HG03097 (cell line): ENCODE data around the gene PAK1.
"Not testable (repeated sequence)": the region's sequence is repeated elsewhere in the genome, so short reads cannot be mapped to it uniquely, and the experiment has no call there.

ENCODE experiments used
- ATAC-seq: cut with Tn5 transposase; IDR thresholded peaks from one replicate; pipeline ENCODE4 v1.9.1; 2021; ENCODE audit not compliant: unreplicated experiment, low FRiP score

PAK1 gene

DNA sequence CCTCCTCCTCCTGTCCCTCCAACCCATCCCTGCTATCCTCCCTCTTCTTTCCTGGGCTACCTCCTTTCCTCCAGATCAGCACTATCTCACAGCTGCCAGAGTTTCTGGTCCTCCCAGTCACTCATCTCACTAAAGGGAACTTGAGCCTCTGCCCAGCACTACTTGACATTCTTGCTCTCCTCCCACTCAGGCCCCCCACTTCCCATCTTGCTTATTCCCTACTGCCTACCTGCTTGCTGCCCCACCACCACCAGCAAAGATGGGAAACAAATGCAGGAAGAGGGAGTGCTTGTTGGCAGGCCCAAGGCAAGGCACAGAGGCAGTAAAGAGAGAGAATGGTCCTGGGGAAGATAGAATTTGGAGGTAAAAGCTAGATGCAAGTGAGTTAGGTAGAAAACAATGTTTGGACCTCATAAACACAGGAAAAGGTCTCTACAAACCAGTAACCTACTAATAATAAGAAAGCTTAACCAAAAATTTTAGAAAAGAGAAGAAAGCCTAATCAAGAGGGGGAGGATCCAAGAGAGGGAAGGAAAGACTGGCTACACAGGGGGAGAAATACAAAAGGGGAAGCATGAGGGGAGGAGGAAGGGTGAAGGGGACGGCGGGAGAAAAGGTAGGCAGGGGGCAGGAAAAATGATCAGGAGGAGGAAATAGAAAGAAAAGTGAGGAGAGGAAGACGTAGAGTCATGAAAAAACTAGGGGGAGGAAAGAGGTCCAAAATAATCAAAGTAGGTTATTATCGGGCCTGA, 63.6 kb downstream of the PAK1 start:
- ATAC-seq: no peak

- no peak for ATAC-seq
Measured at GRCh38 chr11:77409046-77409445, 64.8 kb downstream of the PAK1 start.

- ATAC-seq: no peak
Measured at GRCh38 chr11:77407613-77408012, 66.3 kb downstream of the PAK1 start.

DNA sequence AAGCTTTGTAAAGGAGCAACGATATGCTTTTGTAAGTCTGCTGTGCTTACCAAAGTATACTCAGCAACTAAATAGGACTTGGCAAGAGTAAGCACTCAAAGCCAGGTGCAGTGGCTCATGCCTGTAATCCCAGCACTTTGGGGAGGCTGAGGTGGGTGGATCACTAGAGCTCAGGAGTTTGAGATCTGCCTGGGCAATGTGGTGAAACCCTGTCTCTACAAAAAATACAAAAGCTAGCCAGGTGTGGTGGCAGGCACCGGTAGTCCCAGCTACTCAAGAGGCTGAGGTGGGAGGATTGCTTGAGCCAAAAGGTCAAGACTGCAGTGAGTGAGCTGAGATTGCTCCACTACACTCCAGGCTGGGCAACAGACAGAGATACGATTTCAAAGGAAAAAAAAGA, 67.5 kb downstream of the PAK1 start:
- no peak for ATAC-seq

GRCh38 chr11:77403211-77403610, 70.7 kb downstream of the PAK1 start:
- no peak for ATAC-seq

- ATAC-seq: no peak
Measured at GRCh38 chr11:77402218-77402556, 71.7 kb downstream of the PAK1 start.

GRCh38 chr11:77401486-77402217, 72.2 kb downstream of the PAK1 start:
- ATAC-seq: no peak

- ATAC-seq: no peak
Measured at GRCh38 chr11:77400775-77401449, 73.0 kb downstream of the PAK1 start.

GRCh38 chr11:77400271-77400670, 73.6 kb downstream of the PAK1 start:
- no peak for ATAC-seq

DNA sequence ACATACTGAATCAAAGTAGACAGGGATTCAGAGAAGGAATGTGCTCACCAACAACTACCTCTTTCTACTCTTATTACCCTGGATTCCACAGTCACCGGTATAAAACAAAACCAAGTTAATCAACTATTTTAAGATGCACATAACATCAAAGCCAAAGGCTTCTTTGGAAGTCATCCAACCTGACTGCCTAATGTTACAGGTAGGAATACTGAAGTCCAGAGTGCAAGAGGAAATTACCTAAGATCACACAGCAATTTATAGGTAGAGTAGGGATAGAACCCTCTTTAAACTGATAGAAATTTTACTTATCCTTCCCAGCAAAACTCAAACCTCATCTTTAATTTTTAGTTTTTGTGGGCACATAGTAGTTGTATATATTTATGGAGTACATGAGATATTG, 76.3 kb downstream of the PAK1 start:
- ATAC-seq: no peak

DNA sequence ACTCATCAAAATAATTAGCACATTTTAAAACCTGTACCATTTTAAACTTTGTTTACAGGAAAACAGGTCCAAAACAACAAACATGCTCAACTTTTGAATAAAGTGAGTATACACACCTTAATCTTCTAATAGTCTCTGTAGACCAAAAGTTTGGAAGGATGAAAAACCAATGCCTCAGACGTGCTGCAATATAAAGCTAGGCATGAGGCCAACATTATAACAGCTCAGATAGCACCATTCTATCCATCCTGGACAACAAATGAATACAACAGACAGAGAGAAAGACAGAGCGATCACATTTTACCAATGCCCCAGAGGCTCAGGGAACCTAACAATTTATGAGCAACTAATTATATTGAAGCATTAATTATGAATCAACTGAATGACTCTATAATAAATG, 77.0 kb downstream of the PAK1 start:
- ATAC-seq: no peak

DNA sequence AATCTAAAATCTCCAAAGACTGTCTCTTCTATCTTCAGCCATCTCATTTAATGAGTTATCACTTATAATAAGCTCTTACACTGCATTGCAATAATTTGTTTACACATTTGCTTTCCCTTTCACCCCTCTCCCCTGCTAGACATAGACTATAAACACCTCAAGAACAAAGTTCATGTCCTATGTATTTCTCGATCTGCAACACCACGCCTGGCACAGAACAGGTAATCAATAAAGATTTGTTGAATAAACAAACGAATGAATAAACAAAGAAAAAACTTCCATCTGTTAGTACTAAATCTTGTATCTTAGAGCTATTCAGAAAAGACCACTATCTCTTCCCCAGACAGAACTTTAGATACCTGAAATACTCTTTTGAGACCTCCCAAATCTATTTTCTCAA, 77.6 kb downstream of the PAK1 start:
- no peak for ATAC-seq

DNA sequence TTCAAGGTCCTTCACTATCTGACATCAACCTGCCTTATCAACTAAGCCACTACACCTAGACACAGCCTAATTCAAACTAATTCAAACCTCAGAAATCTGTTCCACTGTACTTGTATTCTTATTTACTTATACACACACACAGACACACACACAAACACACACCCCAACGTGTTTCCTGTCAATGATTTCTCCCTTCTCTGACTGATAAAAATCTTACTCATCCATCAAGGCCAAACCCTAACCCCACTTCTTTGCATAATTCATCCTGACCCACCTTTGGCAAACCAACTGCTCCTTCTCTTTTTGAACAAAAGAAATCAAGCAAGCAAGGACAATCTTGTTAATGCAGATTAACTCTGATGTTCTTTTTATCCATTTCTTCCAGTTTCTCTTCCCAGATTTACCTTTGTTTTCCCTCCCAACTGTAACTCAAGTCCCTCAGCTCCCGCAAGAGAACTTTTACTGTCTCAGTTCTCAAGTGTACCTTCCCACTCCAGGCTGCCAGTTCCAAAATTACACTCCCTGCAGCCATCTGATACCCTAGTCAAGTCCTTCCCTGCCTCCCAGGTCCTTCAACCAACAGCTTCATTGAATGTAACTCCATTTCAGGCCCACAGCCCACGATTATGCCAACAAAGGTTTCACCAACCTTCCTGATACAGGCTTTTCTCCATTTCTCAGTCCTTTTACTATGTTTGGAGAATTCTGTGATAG, 78.3 kb downstream of the PAK1 start:
- no peak for ATAC-seq

GRCh38 chr11:77392842-77393241, 81.1 kb downstream of the PAK1 start:
- ATAC-seq: no peak

- no peak for ATAC-seq
Measured at GRCh38 chr11:77387701-77388100, 86.2 kb downstream of the PAK1 start.

DNA sequence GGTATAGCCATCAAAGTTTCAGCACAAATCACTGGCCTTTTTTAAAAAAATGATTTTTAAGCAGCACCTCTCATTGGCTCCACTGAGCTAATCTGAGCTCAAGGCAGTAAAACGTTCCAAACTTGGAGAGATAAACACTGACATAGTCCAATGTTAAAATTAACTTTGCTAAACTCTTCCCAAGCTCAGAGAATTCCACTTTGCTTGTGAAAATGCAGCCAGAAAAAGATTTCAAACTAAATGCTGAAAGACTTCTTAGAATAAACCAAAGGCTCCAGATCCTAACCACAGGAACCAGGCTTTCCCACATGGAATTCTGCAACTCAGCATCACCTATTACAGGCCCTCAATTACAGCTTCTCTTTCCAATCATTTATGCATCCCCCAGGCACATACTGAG, 87.7 kb downstream of the PAK1 start:
- no peak for ATAC-seq

- ATAC-seq: not testable (repeated sequence)
Measured at GRCh38 chr11:77385255-77385771, 88.6 kb downstream of the PAK1 start.

GRCh38 chr11:77384571-77384970, 89.3 kb downstream of the PAK1 start:
- ATAC-seq: no peak

DNA sequence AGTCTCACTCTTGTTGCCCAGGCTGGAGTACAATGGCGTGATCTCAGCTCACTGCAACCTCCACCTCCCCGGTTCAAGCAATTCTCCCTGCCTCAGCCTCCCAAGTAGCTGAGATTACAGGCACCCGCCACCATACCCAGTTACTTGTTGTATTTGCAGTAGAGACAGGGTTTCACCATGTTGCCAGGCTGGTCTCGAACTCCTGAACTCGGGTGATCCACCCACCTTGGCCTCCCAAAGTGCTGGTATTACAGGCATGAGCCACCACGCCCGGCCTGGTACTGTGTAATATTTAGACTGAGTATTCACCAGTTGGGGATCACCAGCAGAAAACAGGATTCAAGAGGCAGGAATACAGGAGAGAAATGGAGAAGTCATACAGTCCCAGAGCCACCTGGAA, 90.5 kb downstream of the PAK1 start:
- ATAC-seq: not testable (repeated sequence)

- no peak for ATAC-seq
Measured at GRCh38 chr11:77381729-77382665, 91.9 kb downstream of the PAK1 start.
